ENCODE data around the gene RABGAP1L. TPM values are rescaled to one million over a fixed set of nuclear protein-coding genes. Genes with fewer than 3 reads are reported as not detected.

The RABGAP1L gene
- total and polyA plus RNA-seq, 2 of the 4 experiments (the other 2 are of a cell fraction), result 7.9 to 26.7 TPM

GRCh38 chr1:174497478-174497877, 338.2 kb downstream of the RABGAP1L start:
- ChIA-PET CTCF (interaction anchor here (1.4 kb wide), 1 partner anchor 9 kb away, joined by 5 read pairs; no protein-coding TSS in a partner anchor), POLR2A (ENCODE audit: unreplicated experiment) (no interaction called here)
- DNase-seq (no peak), ATAC-seq (ENCODE audit: low read depth) (no peak)
- in situ Hi-C loops (cut with MboI; ENCODE audit: low sequenced_read_pairs) (no loop called here), intact Hi-C loops (cut with micrococcal nuclease) (no loop called here), dilution Hi-C loops (cut with HindIII; ENCODE audit: low sequenced_read_pairs, unreplicated experiment) (no loop called here)
- H4K91ac ChIP-seq (ENCODE audit: insufficient read depth, low read depth, low read length), result no peak overlapping the region
- H2BK15ac ChIP-seq (ENCODE audit: low read depth, low read length), result no peak overlapping the region
- no peak overlapping the region for H2AK9ac ChIP-seq (replicated peaks; ENCODE audit: low read depth, low read length, poor library complexity)
- H2BK5ac ChIP-seq (ENCODE audit: low read depth, low read length, poor library complexity, severe bottlenecking), result no peak overlapping the region
- H3K9ac ChIP-seq (ENCODE audit: low read depth, low read length), result no peak overlapping the region
- no peak overlapping the region for H3K18ac ChIP-seq (ENCODE audit: low read depth, low read length)
- no peak overlapping the region for H3K4me2 ChIP-seq (ENCODE audit: low read depth, low read length)
- H3K56ac ChIP-seq (ENCODE audit: extremely low read depth, insufficient read depth, low read length), result no peak overlapping the region
- no peaks in the 10 kb centered on the region for H3K4me1 ChIP-seq (ENCODE audit: control insufficient read depth, insufficient read depth, low read length)
- H2AK5ac ChIP-seq (ENCODE audit: low read depth, low read length), result no peak overlapping the region
- H3K14ac ChIP-seq (replicated peaks; ENCODE audit: low read depth, low read length), result no peak overlapping the region
- H2BK20ac ChIP-seq (ENCODE audit: low read depth, low read length), result no peak overlapping the region
- no peaks in the 10 kb centered on the region for H3K36me3 ChIP-seq (ENCODE audit: control insufficient read depth, insufficient read depth, low read length)
- no peaks in the 10 kb centered on the region for H3K9me3 ChIP-seq (ENCODE audit: control insufficient read depth, insufficient read depth, low read length)
- H3K4ac ChIP-seq (ENCODE audit: low read depth, low read length), result no peak overlapping the region
- H4K8ac ChIP-seq (ENCODE audit: low read depth in 2 of 2, low read length in 2 of 2), result no peak overlapping the region
- TF ChIP-seq CEBPB (IDR thresholded peaks at IDR 0.05; ENCODE audit: low read depth, low read length) (no peak), CHD1 (IDR thresholded peaks at IDR 0.05; ENCODE audit: low read depth, low read length) (no peak), CTCF (conservative IDR thresholded peaks at IDR 0.05; ENCODE audit: low read depth, low read length) (no peak), FOS (IDR thresholded peaks at IDR 0.05; ENCODE audit: low read depth, low read length) (no peak), RFX5 (IDR thresholded peaks at IDR 0.05; ENCODE audit: low read depth, low read length) (no peak), SMC3 (IDR thresholded peaks at IDR 0.05; ENCODE audit: low read depth, low read length) (no peak), MAFK (IDR thresholded peaks at IDR 0.05; ENCODE audit: low read depth, low read length) (no peak), NFE2L2 (IDR thresholded peaks at IDR 0.05; ENCODE audit: low read depth, low read length) (no peak), POLR2A (IDR thresholded peaks at IDR 0.05; ENCODE audit: low read depth, low read length) (no peak), RCOR1 (IDR thresholded peaks at IDR 0.05; ENCODE audit: insufficient replicate concordance, low read length) (no peak), MXI1 (IDR thresholded peaks at IDR 0.05; ENCODE audit: borderline replicate concordance, low read depth, low read length) (no peak)
- TF ChIP-seq, protein P1, sequence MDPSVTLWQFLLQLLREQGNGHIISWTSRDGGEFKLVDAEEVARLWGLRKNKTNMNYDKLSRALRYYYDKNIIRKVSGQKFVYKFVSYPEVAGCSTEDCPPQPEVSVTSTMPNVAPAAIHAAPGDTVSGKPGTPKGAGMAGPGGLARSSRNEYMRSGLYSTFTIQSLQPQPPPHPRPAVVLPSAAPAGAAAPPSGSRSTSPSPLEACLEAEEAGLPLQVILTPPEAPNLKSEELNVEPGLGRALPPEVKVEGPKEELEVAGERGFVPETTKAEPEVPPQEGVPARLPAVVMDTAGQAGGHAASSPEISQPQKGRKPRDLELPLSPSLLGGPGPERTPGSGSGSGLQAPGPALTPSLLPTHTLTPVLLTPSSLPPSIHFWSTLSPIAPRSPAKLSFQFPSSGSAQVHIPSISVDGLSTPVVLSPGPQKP (IDR thresholded peaks at IDR 0.05; ENCODE audit: borderline replicate concordance, low read depth, low read length), result no peak
- no peak overlapping the region for H2BK120ac ChIP-seq (ENCODE audit: low read depth, low read length)
- H3K27me3 ChIP-seq (ENCODE audit: control insufficient read depth, insufficient read depth, low read length), result no peaks in the 10 kb centered on the region
- H2AFZ ChIP-seq (replicated peaks; ENCODE audit: low read length, poor library complexity), result no peak overlapping the region
- no peaks in the 10 kb centered on the region for H4K20me1 ChIP-seq (ENCODE audit: insufficient read depth, low read length)
- no peak overlapping the region for H4K5ac ChIP-seq (ENCODE audit: low read depth, low read length)
- BruUV-seq (replicated peaks), result no TSS peak
- H3K23ac ChIP-seq (ENCODE audit: low read depth, low read length), result no peak overlapping the region
- H3K27ac ChIP-seq (ENCODE audit: insufficient read depth, low read length), result no peak overlapping the region
- H3K9me1 ChIP-seq (ENCODE audit: insufficient read depth, low read length), result no peaks in the 10 kb centered on the region
- H3K79me1 ChIP-seq (ENCODE audit: low read depth in 1 of 2, low read length in 2 of 2), result no peaks in the 10 kb centered on the region
- no peak overlapping the region for H3K4me3 ChIP-seq (ENCODE audit: insufficient read depth, low read depth, low read length)
